Globus pallidus (tissue), 1 donor: ENCODE data around the gene MYCL.

Experiments used
- DNase-seq: peaks from one replicate; pipeline ENCODE4 v3.0.0-alpha.2; 2015; ENCODE audit warnings: low spot score

Gene MYCL

GRCh38 chr1:39852876-39853275 is 48.8 kb downstream of the MYCL start:
- no peak for DNase-seq

GRCh38 chr1:39852214-39852791 is 49.4 kb downstream of the MYCL start:
- no peak for DNase-seq

DNA sequence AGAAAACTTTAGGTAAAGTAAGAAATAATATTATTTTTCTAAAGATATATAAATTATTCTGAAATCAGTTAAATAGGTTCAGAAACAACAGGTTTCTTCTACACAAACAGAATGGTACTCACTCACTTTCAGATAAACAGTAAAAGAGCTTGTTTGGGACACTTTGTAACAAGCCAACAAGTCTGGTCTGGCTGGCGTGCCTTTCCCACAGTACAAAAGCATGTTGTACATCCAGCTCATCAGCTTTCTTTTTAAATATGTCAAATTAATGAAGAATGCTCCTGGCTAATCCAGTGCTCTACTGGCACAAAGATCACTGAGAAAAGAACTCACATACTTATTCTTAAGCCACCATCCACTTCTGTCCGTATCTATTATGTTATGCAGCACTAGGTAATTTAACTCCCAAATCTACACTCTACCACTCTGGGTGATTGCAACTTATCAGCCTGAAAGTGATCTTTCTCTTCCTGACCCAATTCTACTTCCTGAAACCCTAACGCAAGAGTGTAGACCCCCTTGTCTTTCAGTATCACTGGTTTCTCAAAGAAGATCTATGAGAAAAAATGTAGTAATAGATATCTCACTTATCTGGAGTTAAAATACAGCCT is 51.0 kb downstream of the MYCL start:
- no peak for DNase-seq

DNA sequence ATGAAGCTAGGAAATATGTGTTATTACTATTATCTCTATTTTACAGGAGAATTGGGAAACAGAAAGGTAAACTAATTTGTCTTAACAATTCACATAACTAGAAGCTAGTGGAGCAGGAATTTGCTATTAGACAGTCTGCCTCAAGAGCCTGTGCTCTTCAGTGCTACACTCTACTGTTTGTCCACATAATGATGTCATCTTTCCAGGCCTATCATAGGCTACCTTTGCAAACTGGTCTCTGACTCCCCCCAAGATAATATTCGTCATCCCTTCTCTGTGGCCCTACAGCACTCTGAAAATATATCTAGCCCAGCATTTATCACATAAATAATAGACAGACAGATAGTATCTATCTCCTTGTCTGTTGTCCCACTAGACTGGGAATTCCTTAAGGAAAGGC is 52.5 kb downstream of the MYCL start:
- DNase-seq, result no peak

DNA sequence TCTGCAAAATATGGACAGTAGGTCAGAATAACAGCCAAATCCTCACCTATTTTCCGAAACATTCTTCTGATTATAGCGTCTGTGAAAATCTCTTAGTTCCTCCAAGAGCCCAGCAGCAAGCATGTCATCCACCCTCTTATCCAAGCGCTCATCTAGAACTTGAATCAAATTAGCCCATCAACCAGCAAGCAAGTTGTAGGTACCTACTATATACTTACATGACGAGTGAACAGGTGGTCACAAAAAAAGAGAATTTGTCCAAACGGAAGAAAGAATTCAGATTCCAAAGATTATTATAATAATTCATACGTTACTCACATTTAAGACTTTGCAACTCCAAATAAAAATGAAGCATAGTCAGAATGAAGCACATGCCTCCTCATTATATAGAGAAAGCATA is 53.8 kb downstream of the MYCL start:
- no peak for DNase-seq

DNA sequence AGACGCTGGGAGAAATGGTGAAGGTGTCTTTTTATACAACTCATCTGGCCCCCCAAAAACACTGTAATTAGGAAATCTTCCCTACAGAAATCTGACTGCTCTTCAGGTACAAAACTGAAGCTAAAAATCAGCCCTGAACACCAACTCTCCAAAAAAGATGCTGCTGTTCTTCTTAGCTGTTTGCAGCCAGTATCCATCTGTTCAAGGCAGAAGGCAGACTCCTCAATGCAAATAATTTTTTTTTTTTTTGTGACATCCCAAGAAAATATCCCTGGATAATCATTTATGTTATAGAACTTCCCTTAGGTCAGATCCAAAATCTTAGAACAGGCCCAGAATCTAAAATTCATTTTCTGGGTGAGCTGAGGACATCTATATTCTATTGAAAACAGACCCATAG is 54.9 kb downstream of the MYCL start:
- no peak for DNase-seq

DNA sequence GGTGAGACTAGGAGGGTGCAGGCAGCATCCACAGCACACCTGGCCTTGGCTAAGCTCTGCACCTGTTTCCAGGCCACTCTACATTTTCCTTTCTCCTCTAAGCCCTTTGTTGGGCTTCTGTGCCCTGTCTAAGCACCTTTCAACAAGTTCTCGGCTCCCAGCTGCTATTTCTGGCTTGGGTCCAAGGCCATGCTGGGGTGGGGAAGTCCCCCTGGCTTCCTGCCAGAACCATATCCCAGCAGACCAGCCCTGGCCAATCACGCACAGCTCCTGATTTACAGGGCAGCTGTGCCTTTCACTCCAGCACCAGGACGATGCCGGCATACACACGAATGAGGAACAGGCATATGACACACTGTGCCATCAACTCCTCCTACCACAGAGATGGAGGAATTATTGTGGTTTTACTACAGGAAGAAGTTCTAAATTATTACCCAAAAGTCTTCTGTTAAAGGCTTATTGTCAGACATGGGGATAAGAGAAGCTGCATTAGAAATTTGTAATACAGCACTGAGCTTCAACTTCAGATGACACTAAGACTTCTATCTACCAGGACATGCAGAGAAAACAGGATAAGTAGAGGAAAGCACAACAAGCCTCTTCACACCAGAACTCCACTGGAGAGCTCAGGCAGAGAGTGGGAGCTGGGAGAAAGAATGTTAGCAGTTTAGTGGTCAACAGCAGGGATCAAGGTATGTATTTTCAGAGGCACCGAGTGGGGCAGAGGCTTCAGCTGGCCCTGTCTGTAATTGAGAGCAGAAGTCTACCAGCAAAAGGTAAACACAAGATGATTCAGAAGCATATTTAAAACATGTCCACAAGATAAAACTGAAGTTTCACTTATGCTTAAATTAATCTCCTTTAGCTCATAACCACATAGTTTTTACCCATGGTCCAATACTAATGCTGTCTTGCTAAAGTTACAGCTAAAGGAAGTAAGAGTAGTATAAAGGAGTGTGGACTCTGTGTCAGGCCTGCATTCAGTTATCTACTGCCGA is 55.8 kb downstream of the MYCL start:
- peak; percentile 82 for DNase-seq
